Ovary (tissue), 3 donors: Measurements from ENCODE around the gene CBX8.

Experiments used
- EP300 ChIP-seq: sonication (generic); formaldehyde crosslinking; IDR thresholded peaks from one replicate; pipeline ENCODE4 v1.6.1; 2017; ENCODE audit warnings: antibody characterized with exemption
- POLR2A ChIP-seq: fragments of 450-650 bp; IDR thresholded peaks from one replicate; pipeline ENCODE4 v1.6.1; 2017; ENCODE audit warnings: antibody characterized with exemption, mild to moderate bottlenecking, moderate library complexity
- TF ChIP-seq, protein P1 (sequence below), 3 donors: fragments of 450-650 bp in 2 of 3; fragments of 200-600 bp in 1 of 3; IDR thresholded peaks; one replicate each; pipeline versions ENCODE4 v1.5.1 to v1.8.0; 2016 to 2022; ENCODE audit warnings: antibody characterized with exemption in 3 of 3, mild to moderate bottlenecking in 1 of 3
- donor health status: DM: no; HTN: no; CAD: no.

DNA sequence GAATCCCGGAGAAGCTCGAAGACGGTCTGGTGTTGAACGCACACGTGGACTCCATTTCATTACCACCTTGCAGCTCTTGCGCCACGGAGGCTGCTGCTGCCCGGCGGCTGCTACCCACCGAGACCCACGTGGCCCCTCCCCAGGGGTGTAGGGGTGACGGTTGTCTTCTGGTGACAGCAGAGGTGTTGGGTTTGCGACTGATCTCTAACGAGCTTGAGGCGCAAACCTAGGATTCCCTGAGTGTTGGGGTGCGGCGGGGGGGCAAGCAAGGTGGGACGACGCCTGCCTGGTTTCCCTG is 44.1 kb upstream of the CBX8 start:
- TF ChIP-seq POLR2A, result no peak
- TF ChIP-seq, protein P1, sequence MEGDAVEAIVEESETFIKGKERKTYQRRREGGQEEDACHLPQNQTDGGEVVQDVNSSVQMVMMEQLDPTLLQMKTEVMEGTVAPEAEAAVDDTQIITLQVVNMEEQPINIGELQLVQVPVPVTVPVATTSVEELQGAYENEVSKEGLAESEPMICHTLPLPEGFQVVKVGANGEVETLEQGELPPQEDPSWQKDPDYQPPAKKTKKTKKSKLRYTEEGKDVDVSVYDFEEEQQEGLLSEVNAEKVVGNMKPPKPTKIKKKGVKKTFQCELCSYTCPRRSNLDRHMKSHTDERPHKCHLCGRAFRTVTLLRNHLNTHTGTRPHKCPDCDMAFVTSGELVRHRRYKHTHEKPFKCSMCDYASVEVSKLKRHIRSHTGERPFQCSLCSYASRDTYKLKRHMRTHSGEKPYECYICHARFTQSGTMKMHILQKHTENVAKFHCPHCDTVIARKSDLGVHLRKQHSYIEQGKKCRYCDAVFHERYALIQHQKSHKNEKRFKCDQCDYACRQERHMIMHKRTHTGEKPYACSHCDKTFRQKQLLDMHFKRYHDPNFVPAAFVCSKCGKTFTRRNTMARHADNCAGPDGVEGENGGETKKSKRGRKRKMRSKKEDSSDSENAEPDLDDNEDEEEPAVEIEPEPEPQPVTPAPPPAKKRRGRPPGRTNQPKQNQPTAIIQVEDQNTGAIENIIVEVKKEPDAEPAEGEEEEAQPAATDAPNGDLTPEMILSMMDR (IDR thresholded peaks at IDR 0.05), result no peak
- TF ChIP-seq EP300, result no peak
